GM19193 (cell line): ENCODE data around the gene UBR1.

Experiments
- POLR2A ChIP-seq: IDR thresholded peaks from 4 replicates; pipeline ENCODE4 v1.6.1; 2011; ENCODE audit not compliant: insufficient read depth, insufficient read length; ENCODE audit errors: extremely low read depth

The UBR1 gene

GRCh38 chr15:43008150-43008549 lies 97.7 kb downstream of the UBR1 start:
- TF ChIP-seq POLR2A: no peak

GRCh38 chr15:43007551-43007950 lies 98.3 kb downstream of the UBR1 start:
- no peak for TF ChIP-seq POLR2A

- TF ChIP-seq POLR2A: no peak
Measured at GRCh38 chr15:43006991-43007390, 98.8 kb downstream of the UBR1 start.

GRCh38 chr15:42999201-42999779 lies 106.5 kb downstream of the UBR1 start:
- no peak for TF ChIP-seq POLR2A

- no peak for TF ChIP-seq POLR2A
Measured at GRCh38 chr15:42996871-42997270, 109.0 kb downstream of the UBR1 start.

- no peak for TF ChIP-seq POLR2A
Measured at GRCh38 chr15:42994546-42994945, 111.3 kb downstream of the UBR1 start.

- TF ChIP-seq POLR2A: no peak
Measured at GRCh38 chr15:42992626-42993025, 113.2 kb downstream of the UBR1 start.

- no peak for TF ChIP-seq POLR2A
Measured at GRCh38 chr15:42986693-42987342, 119.0 kb downstream of the UBR1 start.

GRCh38 chr15:42984493-42985034 lies 121.3 kb downstream of the UBR1 start:
- TF ChIP-seq POLR2A: no peak

GRCh38 chr15:42974202-42974862 lies 131.5 kb downstream of the UBR1 start:
- TF ChIP-seq POLR2A: no peak

- TF ChIP-seq POLR2A: no peak
Measured at GRCh38 chr15:42973114-42973513, 132.7 kb downstream of the UBR1 start.

- no peak for TF ChIP-seq POLR2A
Measured at GRCh38 chr15:42971830-42972229, 134.0 kb downstream of the UBR1 start.

GRCh38 chr15:42964476-42964875 lies 141.4 kb downstream of the UBR1 start:
- no peak for TF ChIP-seq POLR2A

GRCh38 chr15:42955518-42955917 lies 150.3 kb downstream of the UBR1 start:
- no peak for TF ChIP-seq POLR2A

- no peak for TF ChIP-seq POLR2A
Measured at GRCh38 chr15:42954291-42954690, 151.5 kb downstream of the UBR1 start.

- TF ChIP-seq POLR2A: no peak
Measured at GRCh38 chr15:42940527-42940926, 165.3 kb downstream of the UBR1 start.
